Measurements from ENCODE around the gene ADORA2A. TPM values are rescaled to one million over a fixed set of nuclear protein-coding genes. Genes with fewer than 3 reads are reported as not detected.

The ADORA2A gene
- total RNA-seq, 4 donors from 2014 or later: 0.39 to 8.4 (median 1.3) TPM

GRCh38 chr22:24436553-24436952 is 9.2 kb downstream of the ADORA2A start:
- intact Hi-C loops (cut with DNase I; ENCODE audit: low total_unique reads): no loop called here
- no peak overlapping the region for H3K4me3 ChIP-seq (ENCODE audit: low read depth, poor library complexity, severe bottlenecking)
- 83 to 98% methylated on average over 3 of the region's 3 CpGs for WGBS, 2 donors
- TF ChIP-seq POLR2A (IDR thresholded peaks at IDR 0.05) (no peak), CTCF (IDR thresholded peaks at IDR 0.05) (no peak)
- no peak for DNase-seq (ENCODE audit: low spot score in 2 of 2)

- DNase-seq (ENCODE audit: low spot score in 2 of 2): no peak
- no peak overlapping the region for H3K4me3 ChIP-seq (ENCODE audit: low read depth, poor library complexity, severe bottlenecking)
- intact Hi-C loops (cut with DNase I; ENCODE audit: low total_unique reads): no loop called here
- WGBS, 2 donors: 86 to 92% methylated on average over 4 of the region's 4 CpGs
- TF ChIP-seq POLR2A (IDR thresholded peaks at IDR 0.05) (no peak), CTCF (IDR thresholded peaks at IDR 0.05) (no peak)
Observed at GRCh38 chr22:24437091-24437490, 9.7 kb downstream of the ADORA2A start.

DNA sequence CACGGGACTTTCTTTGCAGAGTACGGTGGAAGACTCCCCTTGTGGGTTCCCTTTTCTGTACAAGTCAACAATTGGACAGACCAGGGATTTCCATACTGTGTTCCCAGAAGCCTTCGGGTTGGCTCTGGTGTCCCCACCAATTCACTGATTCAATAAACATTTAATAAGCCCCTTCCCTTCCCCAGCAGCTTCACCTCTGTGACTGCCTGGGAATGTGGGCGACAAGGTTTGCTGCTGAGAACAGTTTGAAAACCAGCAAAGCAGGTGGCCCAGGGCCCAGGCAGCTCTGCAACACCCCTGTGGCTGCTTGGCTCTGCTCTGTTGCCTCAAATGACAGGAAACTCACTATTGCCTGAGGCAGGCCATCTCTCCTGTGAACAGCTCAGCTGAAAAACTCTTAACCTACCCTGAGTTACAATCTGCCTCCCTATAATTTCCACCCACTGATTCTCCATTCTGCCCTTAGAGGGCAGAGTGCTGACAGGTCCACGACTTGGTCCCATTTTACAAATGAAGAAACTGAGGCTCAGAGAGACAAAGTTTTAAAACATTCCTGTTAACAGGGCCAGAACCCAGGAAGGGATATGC is 10.4 kb downstream of the ADORA2A start:
- 85% methylated on average over 5 of the region's 5 CpGs for WGBS, 2 donors
- no peak for DNase-seq (ENCODE audit: low spot score in 2 of 2)
- intact Hi-C loops (cut with DNase I; ENCODE audit: low total_unique reads): no loop called here
- no peak overlapping the region for H3K4me3 ChIP-seq (ENCODE audit: low read depth, poor library complexity, severe bottlenecking)
- TF ChIP-seq CTCF (IDR thresholded peaks at IDR 0.05): no peak
- TF ChIP-seq POLR2A (IDR thresholded peaks at IDR 0.05): no peak

- TF ChIP-seq POLR2A (IDR thresholded peaks at IDR 0.05) (no peak), CTCF (IDR thresholded peaks at IDR 0.05) (no peak)
- no peak for DNase-seq (ENCODE audit: low spot score in 2 of 2)
- 93 to 98% methylated on average over 9 to 10 of the region's 10 CpGs for WGBS, 2 donors
- intact Hi-C loops (cut with DNase I; ENCODE audit: low total_unique reads): no loop called here
- H3K4me3 ChIP-seq (ENCODE audit: low read depth, poor library complexity, severe bottlenecking): no peak overlapping the region
Observed at GRCh38 chr22:24440270-24440717, 12.9 kb downstream of the ADORA2A start.

DNA sequence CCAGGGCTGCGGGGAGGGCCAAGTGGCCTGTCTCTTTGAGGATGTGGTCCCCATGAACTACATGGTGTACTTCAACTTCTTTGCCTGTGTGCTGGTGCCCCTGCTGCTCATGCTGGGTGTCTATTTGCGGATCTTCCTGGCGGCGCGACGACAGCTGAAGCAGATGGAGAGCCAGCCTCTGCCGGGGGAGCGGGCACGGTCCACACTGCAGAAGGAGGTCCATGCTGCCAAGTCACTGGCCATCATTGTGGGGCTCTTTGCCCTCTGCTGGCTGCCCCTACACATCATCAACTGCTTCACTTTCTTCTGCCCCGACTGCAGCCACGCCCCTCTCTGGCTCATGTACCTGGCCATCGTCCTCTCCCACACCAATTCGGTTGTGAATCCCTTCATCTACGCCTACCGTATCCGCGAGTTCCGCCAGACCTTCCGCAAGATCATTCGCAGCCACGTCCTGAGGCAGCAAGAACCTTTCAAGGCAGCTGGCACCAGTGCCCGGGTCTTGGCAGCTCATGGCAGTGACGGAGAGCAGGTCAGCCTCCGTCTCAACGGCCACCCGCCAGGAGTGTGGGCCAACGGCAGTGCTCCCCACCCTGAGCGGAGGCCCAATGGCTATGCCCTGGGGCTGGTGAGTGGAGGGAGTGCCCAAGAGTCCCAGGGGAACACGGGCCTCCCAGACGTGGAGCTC is 13.5 kb downstream of the ADORA2A start:
- TF ChIP-seq CTCF (IDR thresholded peaks at IDR 0.05): no peak
- TF ChIP-seq POLR2A (IDR thresholded peaks at IDR 0.05): no peak
- H3K4me3 ChIP-seq (ENCODE audit: low read depth, poor library complexity, severe bottlenecking): no peak overlapping the region
- intact Hi-C loops (cut with DNase I; ENCODE audit: low total_unique reads): no loop called here
- DNase-seq (ENCODE audit: low spot score in 2 of 2): no peak
- 83 to 84% methylated on average over 30 of the region's 30 CpGs for WGBS, 2 donors

Measured in lower leg skin (tissue), 4 donors.